Stimulated activated CD4-positive, alpha-beta T cell treated with anti-CD3 and anti-CD28 coated beads, Interleukin-15, amount 100 ng/mL, for 24 hours (primary cell): ENCODE data around the gene CLEC7A.

Experiments used
- DNase-seq: peaks from one replicate; pipeline ENCODE4 v3.0.0-alpha.2; 2020

CLEC7A gene

DNA sequence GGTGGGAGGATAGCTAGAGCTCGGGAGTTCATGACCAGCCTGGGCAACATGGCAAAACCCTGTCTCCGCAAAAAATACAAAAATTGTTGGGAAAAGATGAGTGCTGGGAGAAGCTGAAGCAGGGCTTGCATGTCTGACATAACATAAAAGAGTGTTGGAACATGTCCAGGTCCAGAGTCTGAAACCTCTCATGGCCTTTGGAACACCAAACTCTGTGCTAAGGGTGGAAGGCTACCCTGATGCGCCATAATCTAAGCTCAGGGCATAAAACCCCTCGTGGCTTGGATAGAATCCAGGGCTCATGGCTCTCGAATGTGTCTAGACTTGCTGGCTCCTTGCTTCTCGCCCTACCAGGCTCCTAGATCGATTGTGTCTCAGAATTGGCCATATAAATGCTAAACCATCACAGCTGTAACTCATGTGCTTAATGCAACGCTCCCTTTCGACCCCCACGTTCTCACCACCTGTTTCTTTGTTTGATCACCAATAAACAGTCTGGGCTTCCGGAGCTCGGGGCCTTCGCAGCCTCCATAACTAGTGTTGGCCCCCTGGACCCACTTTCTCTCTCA, 6.7 kb upstream of the CLEC7A start:
- DNase-seq: no peak

DNA sequence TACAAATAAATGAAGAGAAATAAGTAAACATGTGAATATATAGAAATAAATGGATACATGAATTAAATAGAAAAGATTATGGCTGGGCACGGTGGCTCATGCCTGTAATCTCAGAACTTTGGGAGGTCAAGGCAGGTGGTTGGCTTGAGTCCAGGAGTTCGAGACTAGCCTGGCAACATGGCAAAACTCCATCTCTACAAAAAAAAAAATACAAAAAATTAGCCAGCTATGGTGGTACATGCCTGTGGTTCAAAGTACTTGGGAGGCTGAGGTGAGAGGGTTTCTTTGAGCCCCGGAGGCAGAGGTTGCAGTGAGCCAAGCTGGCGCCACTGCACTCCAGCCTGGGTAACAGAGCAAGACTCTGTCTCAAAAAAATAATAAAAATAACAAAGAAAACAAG, 5.1 kb upstream of the CLEC7A start:
- no peak for DNase-seq

DNA sequence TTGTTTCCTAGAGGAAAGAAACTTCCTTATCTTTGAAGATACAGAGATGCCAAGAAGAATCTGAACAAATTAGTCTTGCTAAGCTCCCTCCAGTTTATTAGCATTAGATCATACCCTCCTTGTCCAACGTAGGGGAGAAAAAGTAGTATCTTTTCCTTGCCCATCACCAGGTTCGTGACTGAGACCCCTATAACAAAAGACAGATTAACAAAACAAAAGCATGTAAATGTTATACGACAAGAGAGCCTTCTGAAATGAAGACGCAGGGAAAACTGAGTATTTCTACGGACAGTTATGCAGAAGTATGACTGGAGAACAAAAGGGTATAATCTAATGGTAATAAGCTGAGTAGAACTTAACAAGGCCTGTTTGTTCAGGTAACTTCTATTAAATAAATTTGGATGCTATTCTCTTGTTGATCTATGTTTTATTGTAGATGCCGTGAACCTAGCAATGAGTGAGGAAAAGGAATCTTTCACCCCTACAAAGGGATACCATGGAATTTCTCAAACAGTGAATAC, 2.9 kb upstream of the CLEC7A start:
- no peak for DNase-seq

DNA sequence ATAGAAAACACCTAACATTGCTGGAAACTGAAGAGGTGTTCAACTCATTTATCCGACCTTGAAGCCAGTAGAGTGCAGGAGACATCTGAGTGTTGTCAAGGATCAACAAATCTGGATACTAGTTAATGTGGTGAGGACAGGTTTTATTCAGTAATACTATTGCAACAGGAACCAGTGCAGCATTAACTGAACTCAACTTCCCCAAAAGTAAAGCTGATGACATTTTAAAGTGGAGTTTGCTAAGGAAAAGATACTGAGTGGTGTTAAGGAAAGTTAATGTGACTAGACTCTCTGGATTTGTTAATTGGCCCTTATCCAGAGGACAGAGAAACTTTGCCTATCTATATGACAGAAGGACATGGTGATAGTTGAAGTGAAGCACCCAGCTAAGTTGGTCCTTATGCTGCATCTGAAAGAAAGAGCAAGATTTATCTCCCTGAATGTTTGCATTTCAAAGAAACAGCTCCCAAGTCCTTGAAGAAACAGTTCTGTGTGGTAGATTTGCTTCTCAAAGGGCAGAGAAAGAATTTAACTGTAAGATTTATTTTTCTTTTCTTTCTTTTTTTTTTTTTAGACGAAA, 1.2 kb upstream of the CLEC7A start:
- DNase-seq: no peak

DNA sequence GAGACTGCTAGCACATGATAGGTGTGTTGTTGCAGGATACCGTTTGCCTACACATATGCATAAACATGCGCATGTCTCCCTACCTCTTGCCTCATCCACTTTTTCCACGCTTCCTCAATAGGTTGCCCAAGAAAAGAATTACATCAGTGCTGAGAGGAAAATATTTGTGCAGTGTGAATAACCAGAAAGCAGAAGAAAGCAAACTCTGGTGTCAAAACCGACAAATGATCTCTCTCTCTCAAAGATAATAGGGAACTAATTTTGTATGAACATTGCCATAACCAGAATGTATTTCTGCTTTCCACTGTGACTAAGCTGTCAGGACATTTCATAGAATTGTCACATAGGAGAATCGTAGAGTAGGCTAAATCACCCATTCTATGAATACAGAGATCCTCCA, 1.3 kb downstream of the CLEC7A start:
- no peak for DNase-seq

DNA sequence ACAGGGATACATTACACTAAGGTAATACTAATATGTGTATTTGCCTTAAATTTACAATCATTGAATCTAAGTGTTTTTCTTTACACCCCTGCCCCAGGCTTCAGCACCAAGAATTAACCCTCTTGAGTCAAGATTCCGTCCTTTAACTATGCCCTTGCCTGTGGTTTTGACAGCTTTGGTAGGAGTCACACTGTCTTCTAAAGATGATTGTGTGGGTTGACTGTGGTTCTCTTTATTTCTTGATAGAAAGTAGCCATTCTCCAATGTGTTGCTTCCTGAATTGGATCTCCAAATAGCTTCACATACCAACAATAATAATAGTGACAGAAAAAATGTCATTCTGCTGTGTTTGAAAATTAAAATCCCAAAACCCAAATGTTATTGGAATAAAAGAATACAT, 3.6 kb downstream of the CLEC7A start:
- no peak for DNase-seq

DNA sequence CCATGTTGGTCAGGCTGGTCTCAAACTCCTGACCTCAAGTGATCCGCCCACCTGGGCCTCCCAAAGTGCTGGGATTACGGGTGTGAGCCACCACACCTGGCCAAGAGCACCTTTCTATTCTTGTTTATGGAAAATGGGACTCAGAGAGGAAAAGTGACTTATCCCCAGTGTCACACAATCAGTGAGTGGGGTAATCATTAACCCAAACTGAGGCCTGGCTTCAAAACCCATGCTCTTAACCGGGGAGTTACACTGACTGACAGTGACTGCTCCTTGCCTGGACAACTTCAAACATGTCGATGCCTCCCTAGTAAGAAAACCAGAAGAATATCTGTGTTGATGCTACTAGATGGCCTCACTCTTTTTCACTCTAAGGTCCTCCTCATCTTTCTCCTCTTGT, 7.3 kb downstream of the CLEC7A start:
- DNase-seq: no peak

DNA sequence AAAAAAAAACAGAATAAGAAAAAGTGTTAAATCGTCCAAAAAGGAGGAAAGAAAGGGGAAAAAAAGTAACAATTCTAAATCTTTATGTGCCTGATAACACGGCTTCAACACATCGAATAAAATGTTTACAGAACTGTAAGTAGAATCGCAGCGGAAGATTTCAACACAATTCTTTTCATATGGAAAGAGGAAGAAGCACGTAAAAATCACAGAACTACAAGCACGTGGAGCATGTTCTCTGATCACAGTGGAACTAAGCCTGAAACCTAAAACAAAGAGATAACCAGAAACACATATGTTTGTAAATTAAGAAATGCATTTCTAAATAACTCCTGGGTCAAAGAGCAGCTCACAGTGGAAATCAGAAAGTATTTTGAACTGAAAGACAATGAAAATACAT, 8.7 kb downstream of the CLEC7A start:
- no peak for DNase-seq

DNA sequence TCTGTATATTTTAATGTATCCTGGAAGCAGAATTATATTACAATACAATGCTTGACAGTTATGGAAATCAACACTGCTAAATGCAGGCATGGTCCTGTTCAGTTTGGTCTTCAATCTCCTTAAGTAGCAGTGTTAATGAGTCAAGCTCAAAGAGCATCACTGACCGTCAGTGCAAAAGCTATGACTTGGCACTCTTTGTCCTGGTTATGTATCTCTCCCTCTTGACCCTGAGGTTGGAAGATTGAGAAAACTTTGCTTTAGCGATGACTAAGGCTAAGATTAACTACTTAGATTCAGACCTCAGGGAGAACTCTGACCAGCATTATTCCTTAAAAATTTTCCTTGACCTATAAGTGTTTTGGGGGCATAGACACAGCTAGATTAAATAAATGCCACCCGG, 10.9 kb downstream of the CLEC7A start:
- DNase-seq: no peak

DNA sequence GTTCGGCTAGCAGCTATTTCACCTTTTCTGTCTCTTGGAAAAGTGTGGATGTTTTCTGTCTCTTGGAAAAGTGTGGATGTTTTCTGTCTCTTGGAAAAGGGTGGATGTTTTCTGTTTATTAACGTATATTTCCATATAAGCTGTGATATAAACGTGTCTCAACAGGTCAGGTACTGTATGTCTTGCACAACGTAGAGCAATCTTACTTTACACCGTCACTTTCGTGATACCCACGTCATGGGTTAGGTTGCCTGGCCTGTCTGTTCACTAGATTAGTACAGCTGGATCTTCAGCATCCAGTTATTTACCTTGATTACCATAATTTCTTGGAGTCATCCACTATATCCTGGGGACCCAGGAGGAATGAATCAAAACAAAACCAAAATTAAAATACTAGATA, 14.1 kb downstream of the CLEC7A start:
- no peak for DNase-seq

DNA sequence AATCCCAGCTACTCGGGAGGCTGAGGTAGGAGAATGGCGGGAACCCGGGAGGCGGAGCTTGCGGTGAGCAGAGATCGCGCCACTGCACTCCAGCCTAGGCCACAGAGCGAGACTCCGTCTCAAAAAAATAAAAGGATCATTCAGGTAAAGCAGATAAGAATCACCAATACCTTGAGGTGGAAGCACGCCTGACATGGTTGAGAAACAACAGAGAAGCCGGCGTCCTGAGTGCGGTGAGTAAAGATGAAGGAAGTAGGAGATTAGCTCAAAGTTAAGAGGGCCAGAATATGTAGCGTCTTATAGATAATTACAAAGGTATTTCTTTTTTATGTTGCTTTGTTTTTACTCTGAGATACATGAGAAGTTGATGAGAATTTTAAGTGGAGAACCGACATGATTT, 14.7 kb downstream of the CLEC7A start:
- DNase-seq: no peak

DNA sequence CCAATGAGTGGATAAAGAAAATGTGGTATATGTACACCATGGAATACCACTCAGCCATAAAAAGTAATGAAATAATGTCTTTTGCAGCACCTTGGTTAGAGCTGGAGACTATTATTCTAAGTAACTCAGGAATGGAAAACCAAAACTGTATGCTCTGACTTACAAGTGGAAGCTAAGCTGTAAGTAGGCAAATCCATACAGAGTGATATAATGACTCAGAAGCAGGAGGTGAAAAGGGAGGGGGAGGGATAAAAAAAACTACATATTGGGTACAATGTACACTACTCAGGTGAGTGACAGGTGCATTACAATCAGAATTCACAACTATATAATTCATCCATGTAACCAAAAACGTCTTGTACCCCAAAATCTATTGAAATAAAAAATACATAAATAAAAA, 16.1 kb downstream of the CLEC7A start:
- no peak for DNase-seq

DNA sequence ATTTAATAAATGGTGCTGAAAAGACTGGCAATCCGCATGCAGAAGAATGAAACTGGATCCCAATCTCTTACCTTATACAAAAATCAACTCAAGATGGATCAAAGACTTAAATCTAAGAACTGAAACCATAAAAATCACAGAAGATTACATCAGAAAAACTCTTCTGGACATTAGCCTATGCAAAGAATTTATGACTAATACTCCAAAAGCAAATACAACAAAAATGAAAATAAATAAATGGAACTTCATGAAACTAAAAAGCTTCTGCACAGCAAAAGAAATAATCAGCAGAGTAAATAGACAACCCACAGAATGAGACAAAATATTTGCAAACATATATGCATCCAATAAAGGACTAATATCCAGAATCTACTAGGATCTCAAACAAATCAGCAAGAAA, 16.9 kb downstream of the CLEC7A start:
- DNase-seq: no peak

DNA sequence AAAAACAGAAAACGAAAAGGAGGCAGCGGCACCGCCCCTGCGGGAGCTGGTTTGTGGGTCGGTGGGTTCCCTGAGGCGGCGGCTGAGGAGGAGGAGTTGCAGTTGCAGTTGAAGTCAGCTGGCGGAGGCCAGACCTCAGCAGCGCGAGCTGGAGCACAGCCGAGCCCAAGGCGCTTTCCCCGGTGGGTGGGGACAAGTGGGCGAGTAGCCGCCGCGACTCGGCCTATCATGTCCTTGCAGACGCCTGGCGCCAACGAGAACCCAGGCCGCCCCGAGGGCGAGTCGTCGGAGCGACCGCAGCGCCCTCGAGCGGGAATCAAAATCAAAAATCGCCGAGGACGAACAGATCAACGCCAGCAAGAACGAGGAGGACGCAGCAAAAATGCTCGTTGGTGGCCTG, 18.5 kb downstream of the CLEC7A start:
- no peak for DNase-seq

DNA sequence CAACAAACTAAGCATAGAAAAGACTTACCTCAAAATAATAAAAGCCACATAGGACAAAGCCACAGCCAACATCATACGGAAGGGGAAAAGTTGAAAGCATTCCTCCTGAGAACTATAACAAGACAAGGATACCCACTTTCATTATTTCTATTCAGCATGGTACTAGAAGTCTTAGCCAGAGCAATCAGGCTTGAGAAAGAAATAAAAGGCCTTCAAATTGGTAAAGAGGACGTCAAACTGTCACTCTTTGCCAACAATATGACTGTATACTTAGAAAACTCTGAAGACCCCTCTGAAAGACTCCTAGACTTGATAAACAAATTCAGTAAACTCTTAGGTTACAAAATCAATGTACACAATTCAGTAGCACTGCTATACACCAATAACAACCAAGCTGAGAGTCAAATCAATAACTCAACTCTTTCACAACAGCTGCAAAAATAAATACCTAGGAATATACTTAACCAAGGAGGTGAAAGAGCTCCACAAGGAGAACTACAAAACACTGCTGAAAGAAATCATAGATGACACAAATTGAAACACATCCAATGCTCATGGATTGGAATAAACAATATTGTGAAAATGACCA, 19.6 kb downstream of the CLEC7A start:
- DNase-seq: no peak

DNA sequence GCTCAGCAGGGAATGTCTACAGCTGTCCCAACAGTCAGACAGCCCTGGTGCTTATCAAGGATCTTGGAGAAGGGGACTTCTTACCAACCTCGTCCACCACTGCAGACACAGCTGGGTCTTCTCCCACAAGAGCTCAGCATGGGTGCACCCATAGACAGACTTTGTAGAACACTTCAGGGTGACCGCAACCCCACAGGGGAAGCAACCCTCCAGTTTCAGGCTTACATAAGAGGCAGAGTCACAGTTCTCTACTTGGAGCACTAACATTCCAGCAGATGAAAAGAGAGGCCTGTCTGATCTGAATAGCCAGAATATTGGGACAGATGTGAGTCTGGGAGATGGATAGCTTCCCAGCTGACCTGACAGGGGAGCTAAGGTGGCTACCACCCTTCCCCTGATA, 27.7 kb downstream of the CLEC7A start:
- no peak for DNase-seq

DNA sequence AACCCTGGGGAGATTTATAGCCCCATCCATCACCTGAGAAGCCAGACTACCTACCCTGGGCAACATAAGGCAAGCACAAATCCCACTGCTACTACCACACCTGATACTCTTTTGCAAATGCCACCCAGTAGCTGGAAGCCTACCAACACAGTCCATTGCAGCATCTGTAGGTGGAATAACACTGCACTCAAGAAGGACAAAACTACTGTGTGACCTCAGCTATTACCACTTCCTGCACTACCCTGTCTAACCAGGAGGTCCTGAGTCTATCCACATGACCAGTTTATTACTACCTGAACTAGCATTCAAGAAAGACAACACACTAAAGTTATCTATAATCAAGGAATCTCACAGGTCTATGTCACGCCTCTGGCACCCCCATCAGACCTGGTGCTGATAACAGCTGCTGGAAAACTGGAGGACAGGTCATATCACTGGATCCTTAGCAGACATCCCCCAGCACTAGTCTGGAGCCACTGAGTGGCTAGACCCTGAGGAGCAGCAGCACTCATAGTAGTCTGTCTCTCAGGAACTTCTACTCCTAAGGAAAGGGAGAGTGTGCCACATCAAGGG, 28.3 kb downstream of the CLEC7A start:
- DNase-seq: no peak

DNA sequence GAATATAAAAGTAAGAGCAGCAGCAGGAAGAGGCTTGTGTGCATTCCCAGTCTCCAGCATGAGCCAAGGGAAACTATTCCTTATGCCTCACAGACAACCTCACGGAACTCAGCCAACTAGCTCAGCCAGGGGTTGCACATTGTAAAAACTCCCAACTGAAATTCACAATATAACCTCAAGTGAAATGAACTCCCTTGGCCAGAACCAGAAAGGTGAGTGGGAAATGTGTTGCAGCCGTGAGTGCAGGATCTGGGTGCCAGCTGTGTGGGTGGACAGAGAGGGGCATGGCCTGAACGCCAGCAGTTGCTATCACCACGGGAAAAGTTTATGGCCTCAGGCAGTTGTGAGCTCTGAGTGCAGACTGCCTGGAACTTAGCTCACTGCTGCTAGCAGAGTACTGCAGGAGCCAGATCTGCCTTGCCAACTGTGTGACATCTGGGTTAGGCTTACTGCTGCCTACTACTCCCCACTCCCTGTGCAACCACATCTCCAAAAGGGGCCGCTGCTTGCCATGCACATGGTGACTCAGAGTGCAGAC, 28.9 kb downstream of the CLEC7A start:
- DNase-seq: no peak

DNA sequence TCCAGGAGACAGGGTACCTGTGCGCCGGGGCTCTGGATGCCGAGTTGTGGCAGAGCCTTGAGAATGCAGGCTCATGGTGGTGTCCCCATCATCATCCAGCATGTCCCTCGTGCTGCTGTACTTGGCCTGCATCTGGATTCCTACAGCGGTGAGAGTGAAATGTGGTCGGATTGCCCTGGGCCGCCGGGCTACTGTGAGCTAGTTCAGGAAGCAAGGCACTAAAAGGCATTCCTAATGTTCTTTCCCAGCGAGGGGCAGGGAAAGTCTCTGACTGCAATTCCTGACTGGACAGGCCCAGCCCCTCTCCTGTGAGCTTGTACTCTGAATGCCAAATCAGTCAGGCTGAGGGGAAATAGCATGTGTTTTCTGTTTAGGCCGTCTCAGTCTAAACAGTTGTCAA, 31.2 kb downstream of the CLEC7A start, which contains the start of gene CLEC1A:
CLEC1A (minus strand) TSS at position 195 of the 400 bp plus-strand sequence; CDS start at position 132, 63 bp downstream.
- DNase-seq: no peak

DNA sequence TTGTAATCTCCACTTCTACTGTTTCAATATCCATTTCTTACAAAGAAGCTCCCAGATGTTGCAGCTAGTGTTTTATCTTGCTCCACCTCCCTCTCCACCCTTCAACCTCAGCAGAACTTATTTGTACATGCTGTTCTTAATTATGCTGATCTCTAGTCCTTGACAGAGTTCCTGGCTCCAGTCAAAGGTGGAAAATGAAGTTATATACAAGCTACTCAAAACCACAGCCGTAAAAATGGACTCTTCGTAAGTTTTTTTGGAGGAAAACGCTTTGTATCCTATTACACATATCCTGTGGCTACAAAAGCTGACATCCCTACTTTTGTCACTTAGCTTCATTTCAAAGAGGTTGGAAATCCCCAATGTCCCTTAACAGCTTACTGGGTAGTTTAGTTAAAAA, 32.5 kb downstream of the CLEC7A start:
- DNase-seq: no peak

DNA sequence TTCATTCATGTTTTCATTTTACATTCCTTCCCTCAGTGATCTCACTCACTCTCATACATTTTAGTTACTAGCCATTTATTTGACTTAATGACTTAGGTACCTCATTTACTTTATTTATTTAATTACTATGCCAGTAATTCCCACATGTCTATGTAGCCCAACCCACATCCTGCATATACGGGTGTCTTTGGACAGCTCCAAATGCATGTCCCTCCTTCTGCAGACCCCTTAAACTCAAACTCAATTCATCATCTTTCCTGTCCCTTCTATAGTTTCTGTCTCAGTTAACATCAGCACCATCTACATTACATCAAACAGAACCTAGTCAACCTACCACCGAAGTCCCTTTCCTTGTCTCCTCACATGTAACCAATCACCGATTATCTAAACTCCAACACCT, 34.0 kb downstream of the CLEC7A start:
- no peak for DNase-seq

DNA sequence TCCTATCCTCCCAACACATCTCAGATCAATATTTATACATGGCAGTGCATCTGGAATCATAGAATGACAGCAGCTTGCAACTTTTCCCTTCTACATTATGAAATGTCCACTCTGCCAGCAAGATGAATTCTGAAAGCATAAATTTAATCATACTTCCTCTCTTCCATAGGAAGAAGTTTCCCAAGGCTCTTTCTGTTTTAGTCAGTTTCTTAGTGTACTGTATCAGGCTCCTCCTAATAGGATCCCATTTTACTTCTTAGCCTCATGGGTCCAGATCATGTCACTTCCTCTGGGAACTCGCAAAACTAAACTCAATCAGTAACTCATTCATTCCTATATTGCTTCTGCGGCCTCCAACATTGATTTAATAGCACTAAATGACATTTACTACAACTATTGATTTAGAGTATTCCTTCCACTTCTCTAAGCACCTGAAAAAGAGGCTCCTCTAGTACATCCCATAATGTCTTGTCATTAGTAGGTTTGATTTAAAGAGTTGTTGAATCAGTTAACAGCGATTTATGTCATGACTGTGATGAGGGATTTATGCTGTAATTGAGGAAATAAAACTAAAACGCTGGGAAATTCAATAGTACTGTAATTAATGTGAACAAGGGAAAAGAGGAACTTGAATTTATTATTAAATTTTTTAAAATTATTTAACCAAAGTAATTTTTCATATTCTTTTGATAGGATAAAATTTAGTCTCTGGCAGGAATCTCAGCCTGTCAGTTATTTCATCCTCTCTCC, 35.2 kb downstream of the CLEC7A start:
- DNase-seq: no peak
